GM23248 (cell line): ENCODE data around the gene GRID2IP. TPM values are rescaled to one million over a fixed set of nuclear protein-coding genes. Genes with fewer than 3 reads are reported as not detected.
A peak's percentile ranks its signal among the peaks of the same experiment; 100 is the strongest.

Experiments
- DNase-seq: peaks from one replicate; pipeline ENCODE4 v3.0.0-alpha.2; 2015
- H2AFZ ChIP-seq: fragments of 200-600 bp; sonication (generic); 2 replicates; pipeline ENCODE4 v1.6.1; 2016; ENCODE audit warnings: antibody characterized with exemption
- H3F3A ChIP-seq: fragments of 200-600 bp; sonication (generic); 2 replicates; pipeline ENCODE4 v1.6.1; 2016; ENCODE audit warnings: mild to moderate bottlenecking, antibody characterized with exemption, mixed run types; ENCODE audit not compliant: insufficient read depth
- H3K27ac ChIP-seq: fragments of 200-600 bp; sonication (generic); 2 replicates; pipeline ENCODE4 v1.5.1; 2016; ENCODE audit warnings: mild to moderate bottlenecking
- H3K27me3 ChIP-seq: fragments of 200-600 bp; sonication (generic); replicated peaks from 2 replicates; pipeline ENCODE4 v1.6.1; 2016; ENCODE audit warnings: mild to moderate bottlenecking; ENCODE audit not compliant: insufficient read depth
- H3K36me3 ChIP-seq: fragments of 200-600 bp; sonication (generic); 2 replicates; pipeline ENCODE4 v1.6.1; 2016; ENCODE audit warnings: low read depth, mild to moderate bottlenecking
- H3K4me1 ChIP-seq: fragments of 200-600 bp; sonication (generic); 2 replicates; pipeline ENCODE4 v1.6.1; 2016; ENCODE audit warnings: mild to moderate bottlenecking; ENCODE audit not compliant: insufficient read depth
- H3K4me2 ChIP-seq: fragments of 200-600 bp; sonication (generic); one replicate; pipeline ENCODE4 v1.6.1; 2016; ENCODE audit warnings: mild to moderate bottlenecking; ENCODE audit not compliant: unreplicated experiment
- H3K4me3 ChIP-seq: fragments of 200-600 bp; sonication (generic); 2 replicates; pipeline ENCODE4 v1.5.1; 2016; ENCODE audit warnings: mild to moderate bottlenecking
- H3K79me2 ChIP-seq: fragments of 200-600 bp; sonication (generic); 2 replicates; pipeline ENCODE4 v1.6.1; 2016; ENCODE audit warnings: mild to moderate bottlenecking; ENCODE audit not compliant: insufficient read depth
- H3K9ac ChIP-seq: fragments of 200-600 bp; sonication (generic); 2 replicates; pipeline ENCODE4 v1.6.1; 2016; ENCODE audit warnings: mild to moderate bottlenecking
- H3K9me2 ChIP-seq: fragments of 200-600 bp; sonication (generic); 2 replicates; pipeline ENCODE4 v1.6.1; 2016; ENCODE audit warnings: mixed run types, mild to moderate bottlenecking, moderate library complexity; ENCODE audit not compliant: insufficient read depth
- H3K9me3 ChIP-seq: fragments of 200-600 bp; sonication (generic); one replicate; pipeline ENCODE4 v1.6.1; 2017; ENCODE audit warnings: low read depth
- H4K20me1 ChIP-seq: fragments of 200-600 bp; sonication (generic); 2 replicates; pipeline ENCODE4 v1.6.0; 2016; ENCODE audit not compliant: insufficient read depth
- EZH2 ChIP-seq: fragments of 200-600 bp; sonication (generic); IDR thresholded peaks from 2 replicates; pipeline ENCODE4 v1.6.1; 2018; ENCODE audit warnings: antibody characterized with exemption, mild to moderate bottlenecking; ENCODE audit not compliant: insufficient read depth, poor library complexity, severe bottlenecking
- EZH2phosphoT487 ChIP-seq: fragments of 200-600 bp; sonication (generic); IDR thresholded peaks from 2 replicates; pipeline ENCODE4 v1.6.1; 2018; ENCODE audit warnings: antibody characterized with exemption, moderate library complexity, mild to moderate bottlenecking, low read depth; ENCODE audit not compliant: insufficient read depth
- WGBS, 2 experiments: methylation state at CpG; one replicate each; pipeline ENCODE4 v1.1.6; 2015 to 2017; ENCODE audit warnings: low lambda C conversion rate in 2 of 2, low coverage in 1 of 2; ENCODE audit errors: missing lambda C conversion rate in 2 of 2; 5-methylcytosine and 5-hydroxymethylcytosine counted together
- in situ Hi-C: fragments of 300-500 bp; cut with MboI; formaldehyde crosslinking; loops from 2 replicates; pipeline ENCODE4 v1.15.0; 2020
- polyA plus RNA-seq: library from polyadenylated mRNA; unstranded; fragments of >200 nt; fragmentation: Nextera tagmentation; extraction: Ambion mirVana; gene quantifications from 2 replicates; pipeline ENCODE4 v1.2.1, GENCODE V29; 2016
- total RNA-seq: library from RNA; depleted of rRNA; stranded (reverse); fragments of >200 nt; shearing (Covaris generic); gene quantifications from 2 replicates; pipeline ENCODE4 v1.2.3, GENCODE V29; 2014

Gene GRID2IP
- total and polyA plus RNA-seq, 2 experiments from 2014 or later, result not detected

DNA sequence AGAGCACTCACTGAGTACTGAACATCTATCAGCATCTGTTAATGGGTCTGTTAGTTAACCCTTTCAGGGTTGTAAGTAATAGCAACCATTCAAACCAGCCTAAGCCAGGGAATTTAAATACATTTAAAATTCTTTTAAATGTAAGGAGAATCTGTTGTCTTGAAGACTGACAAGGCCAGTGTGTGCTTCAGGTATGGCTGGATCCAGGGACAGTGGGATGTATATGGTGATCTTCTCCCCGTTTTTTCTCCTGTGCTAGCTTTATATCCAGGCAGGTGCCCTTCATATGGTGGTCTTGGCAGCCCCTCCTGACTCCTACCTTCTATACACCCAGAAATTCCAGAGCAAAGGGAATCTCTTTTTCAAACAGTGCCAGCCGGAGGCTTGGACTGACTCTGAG is 56.9 kb downstream of the GRID2IP start:
- 49 to 54% methylated on average over 2 of the region's 2 CpGs for WGBS, 2 experiments
- TF ChIP-seq EZH2phosphoT487 (no peak), EZH2 (no peak)

GRCh38 chr7:6491194-6491593 is 60.1 kb downstream of the GRID2IP start:
- in situ Hi-C loops, result no loop called here
- no peak for DNase-seq
- Histone ChIP-seq H3K79me2 (no peaks in the 10 kb centered on the region), H3K4me1 (no peaks in the 10 kb centered on the region), H3K9me3 (no peaks in the 10 kb centered on the region), H3K27ac (no peak overlapping the region), H3K4me2 (no peak overlapping the region), H3K9ac (no peak overlapping the region), H4K20me1 (no peaks in the 10 kb centered on the region), H3F3A (peaks cover 4% of the 10 kb centered on the region; the same call in 1 of the 2 replicates), H3K27me3 (no peaks in the 10 kb centered on the region; the same call in 1 of the 2 replicates), H3K36me3 (no peaks in the 10 kb centered on the region), H2AFZ (no peak overlapping the region), H3K4me3 (no peak overlapping the region), H3K9me2 (no peaks in the 10 kb centered on the region)
- no peak for TF ChIP-seq EZH2
- TF ChIP-seq EZH2phosphoT487, result no peak
- WGBS, 2 experiments, result 75 to 82% methylated on average over 10 of the region's 10 CpGs

More for the DNA sequence above, 56.9 kb downstream of the GRID2IP start:
- no peaks in the 10 kb centered on the region for H4K20me1 ChIP-seq
- in situ Hi-C loops, result no loop called here
- no peak overlapping the region for H3K9ac ChIP-seq
- no peak for DNase-seq
- no peaks in the 10 kb centered on the region for H3K36me3 ChIP-seq
- H3K27me3 ChIP-seq, result no peaks in the 10 kb centered on the region; the same call in 1 of the 2 replicates
- H3K79me2 ChIP-seq, result no peaks in the 10 kb centered on the region
- H3F3A ChIP-seq, result peaks cover 4% of the 10 kb centered on the region; the same call in 1 of the 2 replicates
- H3K4me2 ChIP-seq, result no peak overlapping the region
- H2AFZ ChIP-seq, result no peak overlapping the region
- no peaks in the 10 kb centered on the region for H3K9me3 ChIP-seq
- no peak overlapping the region for H3K4me3 ChIP-seq
- no peaks in the 10 kb centered on the region for H3K4me1 ChIP-seq
- no peaks in the 10 kb centered on the region for H3K9me2 ChIP-seq
- no peak overlapping the region for H3K27ac ChIP-seq

GRCh38 chr7:6489612-6490011 is 61.6 kb downstream of the GRID2IP start:
- in situ Hi-C loops, result no loop called here
- DNase-seq, result peak; percentile 39

DNA sequence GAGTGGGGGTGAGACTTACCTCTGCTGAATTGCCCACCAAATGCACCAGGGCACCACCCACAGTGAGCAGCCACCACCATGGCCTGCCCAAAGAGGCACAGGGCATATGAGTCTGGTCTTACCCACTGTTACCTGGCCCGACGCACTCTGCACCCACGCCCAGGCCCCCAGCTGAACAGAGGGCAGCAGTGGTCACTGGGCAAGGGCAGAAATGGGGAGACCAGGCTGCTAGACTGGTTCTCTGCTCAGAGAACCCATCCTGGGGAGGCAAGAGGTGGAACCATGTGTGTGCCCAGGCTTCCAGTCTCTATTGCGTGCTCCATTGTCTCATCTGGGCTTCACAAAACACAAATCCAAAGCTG is 64.1 kb downstream of the GRID2IP start:
- Histone ChIP-seq H3K4me2 (no peak overlapping the region), H4K20me1 (peaks cover 3% of the 10 kb centered on the region; the same call in 1 of the 2 replicates), H3K4me3 (no peak overlapping the region), H3K36me3 (0 out of 2 replicates have a peak, but pooled peaks cover 3% of the 10 kb centered on the region), H3K79me2 (peaks cover 17% of the 10 kb centered on the region), H3K9ac (no peak overlapping the region), H3K4me1 (peaks cover 8% of the 10 kb centered on the region), H2AFZ (no peak overlapping the region), H3K9me3 (no peaks in the 10 kb centered on the region), H3K27ac (no peak overlapping the region), H3F3A (peaks cover 14% of the 10 kb centered on the region), H3K27me3 (no peaks in the 10 kb centered on the region), H3K9me2 (no peaks in the 10 kb centered on the region)
- in situ Hi-C loops, result no loop called here
- WGBS, 2 experiments, result 77 to 84% methylated on average over 4 of the region's 4 CpGs
- TF ChIP-seq EZH2 (no peak), EZH2phosphoT487 (no peak)
- no peak for DNase-seq

More at GRCh38 chr7:6489612-6490011, 61.6 kb downstream of the GRID2IP start:
- H3K9me2 ChIP-seq, result no peaks in the 10 kb centered on the region
- no peak overlapping the region for H3K9ac ChIP-seq
- H2AFZ ChIP-seq, result no peak overlapping the region
- no peak overlapping the region for H3K4me3 ChIP-seq
- H3K27ac ChIP-seq, result no peak overlapping the region
- 0% methylated on average over 1 of the region's 1 CpG for WGBS, 2 experiments
- no peak overlapping the region for H3K4me2 ChIP-seq
- no peaks in the 10 kb centered on the region for H3K36me3 ChIP-seq
- H3K4me1 ChIP-seq, result peaks cover 1% of the 10 kb centered on the region; the same call in 1 of the 2 replicates
- H3F3A ChIP-seq, result peaks cover 2% of the 10 kb centered on the region; the same call in 1 of the 2 replicates
- no peaks in the 10 kb centered on the region for H3K79me2 ChIP-seq
- no peaks in the 10 kb centered on the region for H3K9me3 ChIP-seq
- TF ChIP-seq EZH2, result no peak
- TF ChIP-seq EZH2phosphoT487, result no peak
- no peaks in the 10 kb centered on the region; the same call in 1 of the 2 replicates for H3K27me3 ChIP-seq
- no peaks in the 10 kb centered on the region for H4K20me1 ChIP-seq
